ENCODE results near the gene ARHGEF19.
"Not testable (repeated sequence)": the region's sequence is repeated elsewhere in the genome, so short reads cannot be mapped to it uniquely, and the experiment has no call there.

The ARHGEF19 gene

DNA sequence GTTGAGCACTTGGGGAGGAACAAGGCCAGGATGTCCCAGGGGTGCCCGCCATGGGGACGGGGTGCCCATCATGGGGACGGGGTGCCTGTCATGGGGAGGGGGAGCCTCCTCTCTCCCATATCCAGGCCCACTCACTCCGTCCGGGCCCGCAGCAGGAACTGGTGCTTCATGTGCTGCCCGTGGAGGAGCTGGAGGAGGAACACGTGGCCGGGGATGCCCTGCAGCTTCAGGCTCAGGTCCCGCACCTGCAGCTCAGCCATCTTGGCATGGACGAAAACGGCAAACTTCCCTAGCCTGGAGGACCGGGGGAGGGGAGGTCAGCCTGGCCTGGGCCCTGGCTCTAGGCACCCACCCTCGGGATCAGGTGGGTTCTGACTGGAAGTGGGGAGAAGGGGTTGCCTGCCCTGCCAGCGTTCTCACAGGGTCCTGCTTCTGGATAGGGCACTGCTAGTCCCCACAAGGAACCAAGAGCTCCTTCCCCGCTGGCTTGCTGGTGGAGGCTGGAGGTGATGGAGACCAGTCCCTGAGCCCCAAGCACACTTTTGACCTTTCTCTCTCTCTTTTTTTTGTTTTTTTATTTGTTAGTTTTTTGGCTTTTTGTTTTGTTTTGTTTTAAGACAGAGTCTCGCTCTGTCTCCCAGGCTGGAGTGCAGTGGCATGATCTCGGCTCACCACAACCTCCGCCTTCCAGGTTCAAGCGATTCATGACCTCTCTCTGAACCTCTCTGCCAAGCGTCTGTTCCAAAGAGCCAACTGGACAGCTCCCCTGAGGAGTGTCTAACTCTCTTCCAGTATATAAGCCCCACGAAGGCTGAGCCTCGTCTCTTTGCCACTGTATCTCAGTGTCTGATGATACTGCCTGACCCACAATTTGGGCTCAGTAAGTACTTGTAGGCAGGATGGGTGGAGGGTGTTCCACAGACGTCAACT is 9.9 kb downstream of the ARHGEF19 start:
- DNase-seq: no peak

DNA sequence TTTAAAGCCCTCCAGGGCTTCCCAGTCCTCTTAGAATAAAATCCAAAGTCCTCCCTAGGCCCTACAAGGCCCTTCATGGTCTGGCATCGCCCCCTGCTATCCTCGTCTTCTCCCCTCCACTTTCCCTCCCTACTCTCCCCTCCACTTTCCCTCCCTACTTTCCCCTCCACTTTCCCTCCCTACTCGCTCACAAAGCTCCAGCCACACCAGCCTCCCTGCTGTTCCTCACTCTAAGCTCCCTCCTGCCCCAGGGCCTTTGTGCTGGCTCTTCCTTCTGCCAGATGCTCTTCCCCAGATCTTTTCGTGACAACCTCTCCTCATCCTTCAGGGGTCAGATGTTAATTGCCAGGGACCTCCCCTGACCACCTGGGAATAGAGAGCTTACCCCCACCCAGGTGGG is 12.8 kb downstream of the ARHGEF19 start:
- DNase-seq: no peak

DNA sequence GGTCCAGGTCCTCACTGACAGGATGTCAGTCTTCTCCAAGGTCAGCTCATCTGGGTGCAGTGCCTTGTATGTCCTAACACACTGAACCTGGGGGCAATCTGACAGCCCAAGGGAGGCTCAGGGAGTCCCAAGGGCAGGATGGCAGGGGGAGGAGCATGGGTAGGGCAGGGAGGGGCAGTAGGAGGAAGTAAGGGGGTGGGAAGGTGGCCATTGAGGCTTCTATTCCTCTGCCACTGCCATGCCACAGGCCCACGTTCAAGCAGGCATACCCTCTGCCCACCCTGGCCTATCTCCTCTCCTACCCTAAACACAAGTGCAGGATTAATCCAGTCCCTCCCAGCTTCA is 13.3 kb downstream of the ARHGEF19 start:
- no peak for DNase-seq

DNA sequence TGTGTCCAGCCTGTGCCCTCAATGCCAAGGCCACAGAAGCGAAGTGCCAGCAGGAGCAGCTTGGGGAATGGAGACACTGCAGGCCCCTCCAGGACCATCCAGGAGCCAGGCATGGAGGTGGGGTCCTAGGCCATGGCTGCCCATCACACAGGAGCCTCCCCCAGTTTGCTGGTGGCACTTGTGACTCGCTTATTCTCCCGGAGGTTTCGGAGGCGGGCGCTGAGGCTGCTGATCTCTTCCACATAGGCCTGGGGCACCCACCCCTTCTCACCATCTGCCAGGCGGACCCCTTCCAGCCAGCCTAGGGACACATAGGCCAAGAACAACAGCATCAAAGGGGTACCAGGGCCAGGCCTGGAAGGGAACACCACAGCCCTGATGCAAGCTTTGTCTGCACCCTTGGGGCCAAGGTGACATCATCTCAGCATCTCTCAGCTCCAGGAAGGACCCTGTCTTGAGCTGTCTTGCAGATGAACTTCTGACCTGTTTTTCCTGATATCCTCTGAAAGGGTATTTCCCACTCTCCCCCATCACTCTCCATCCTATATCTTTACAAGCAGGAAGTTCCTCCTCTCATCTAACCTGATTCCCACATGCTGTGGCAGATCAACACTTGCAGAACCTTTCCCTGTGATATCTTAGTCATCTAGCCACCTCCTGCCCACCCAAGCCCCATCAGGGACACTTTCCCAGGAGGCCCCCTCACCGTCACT is 13.9 kb downstream of the ARHGEF19 start:
- DNase-seq: no peak

DNA sequence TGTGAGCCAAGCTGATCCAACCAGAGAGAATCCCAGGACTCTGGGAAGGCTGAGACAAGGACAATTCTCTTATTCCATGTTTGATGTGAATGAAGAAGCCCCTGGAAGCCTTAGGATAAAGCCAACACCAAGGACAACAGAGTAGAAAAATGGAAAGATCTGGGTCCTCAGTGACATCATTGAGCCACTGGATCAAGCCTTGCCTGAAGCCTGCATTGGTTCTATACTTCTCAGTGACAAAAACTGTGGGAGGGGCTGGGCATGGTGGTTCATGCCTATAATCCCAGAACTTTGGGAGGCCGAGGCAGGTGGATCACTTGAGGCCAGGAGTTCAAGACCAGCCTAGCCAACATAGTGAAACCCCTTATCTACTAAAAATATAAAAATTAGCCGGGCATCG is 15.6 kb downstream of the ARHGEF19 start:
- DNase-seq: no peak

DNA sequence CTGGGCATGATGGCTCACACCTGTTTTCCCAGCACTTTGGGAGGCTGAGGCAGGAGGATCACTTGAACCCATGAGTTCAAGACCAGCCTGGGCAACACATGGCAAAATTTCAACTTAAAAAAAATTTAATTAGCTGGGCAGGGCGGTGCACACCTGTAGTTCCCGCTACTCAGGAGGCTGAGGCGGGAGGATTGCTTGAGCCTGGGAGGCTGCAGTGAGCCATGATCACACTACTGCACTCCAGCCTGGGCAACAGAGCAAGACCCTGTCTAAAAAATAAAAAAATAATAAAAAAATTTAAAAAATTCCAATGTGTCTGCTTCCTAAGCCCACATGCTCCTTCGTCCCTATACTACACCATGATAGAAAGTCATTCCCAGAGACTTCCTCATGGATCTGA is 16.3 kb downstream of the ARHGEF19 start:
- not testable (repeated sequence) for DNase-seq

DNA sequence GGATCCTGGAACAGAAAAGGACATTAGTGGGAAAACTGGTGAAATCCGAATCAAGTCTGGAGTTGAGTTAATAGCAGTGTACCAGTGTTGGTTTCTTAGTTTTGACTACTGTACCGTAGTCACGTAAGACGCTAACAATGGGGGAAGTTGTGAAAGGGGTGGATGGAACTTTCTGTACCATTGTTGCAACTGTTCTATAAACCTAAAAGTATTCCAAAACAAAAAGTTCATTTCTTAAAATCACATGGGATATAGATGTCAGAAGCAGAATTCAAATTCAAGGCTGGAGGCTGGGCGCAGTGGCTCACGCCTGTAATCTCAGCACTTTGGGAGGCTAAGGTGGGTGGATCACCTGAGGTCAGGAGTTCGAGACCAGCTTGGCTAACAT is 16.9 kb downstream of the ARHGEF19 start:
- no peak for DNase-seq

DNA sequence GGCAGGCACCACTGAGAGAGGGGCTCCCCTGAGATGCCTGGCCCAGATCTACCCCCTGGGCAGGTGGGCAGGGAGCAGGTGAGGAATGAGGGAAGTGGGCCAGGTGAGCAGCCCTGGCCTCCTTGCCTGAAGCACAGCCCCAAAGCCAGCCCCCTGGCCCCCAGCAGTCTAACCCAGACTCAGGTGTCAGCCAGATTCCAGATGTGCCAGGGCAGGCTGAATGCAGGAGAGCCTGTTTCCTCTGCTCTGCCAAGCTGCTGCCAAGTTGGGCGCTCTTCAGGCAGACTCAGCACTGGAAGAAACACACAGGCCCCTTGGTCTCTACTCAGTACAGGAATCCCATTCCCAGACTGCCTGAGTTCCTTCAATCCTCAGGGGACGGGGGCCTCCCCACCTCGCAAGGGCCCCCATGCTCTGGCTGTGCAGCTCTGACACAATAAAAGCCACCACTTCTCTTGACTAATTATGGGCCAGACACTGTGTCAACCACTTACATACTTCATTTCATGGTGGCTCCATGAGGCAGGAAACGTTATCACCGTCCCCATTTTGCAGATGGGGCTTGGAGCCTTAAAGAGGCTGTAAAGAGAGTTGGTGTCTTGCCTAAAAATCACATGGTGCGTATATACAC is 20.4 kb downstream of the ARHGEF19 start:
- DNase-seq: no peak

DNA sequence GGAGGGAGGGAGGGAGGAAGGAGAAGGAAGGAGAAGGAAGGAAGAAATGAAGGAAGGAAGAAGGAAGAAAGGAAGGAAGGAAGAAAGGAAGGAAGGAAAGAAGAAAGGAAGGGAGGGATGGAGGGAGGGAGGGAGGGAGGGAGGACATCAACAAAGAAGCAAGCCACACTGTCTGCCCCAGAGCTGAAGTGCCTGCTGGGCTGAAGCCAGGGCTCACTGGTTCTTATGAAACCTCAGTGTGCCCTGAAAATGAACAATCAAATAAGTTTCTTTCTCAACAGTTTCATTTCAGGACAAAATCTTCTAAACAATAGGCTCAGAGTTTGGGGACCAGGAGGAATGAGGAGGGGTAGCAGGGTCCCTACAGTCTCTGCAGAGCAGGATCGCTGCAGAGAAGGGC is 21.1 kb downstream of the ARHGEF19 start:
- DNase-seq: no peak

DNA sequence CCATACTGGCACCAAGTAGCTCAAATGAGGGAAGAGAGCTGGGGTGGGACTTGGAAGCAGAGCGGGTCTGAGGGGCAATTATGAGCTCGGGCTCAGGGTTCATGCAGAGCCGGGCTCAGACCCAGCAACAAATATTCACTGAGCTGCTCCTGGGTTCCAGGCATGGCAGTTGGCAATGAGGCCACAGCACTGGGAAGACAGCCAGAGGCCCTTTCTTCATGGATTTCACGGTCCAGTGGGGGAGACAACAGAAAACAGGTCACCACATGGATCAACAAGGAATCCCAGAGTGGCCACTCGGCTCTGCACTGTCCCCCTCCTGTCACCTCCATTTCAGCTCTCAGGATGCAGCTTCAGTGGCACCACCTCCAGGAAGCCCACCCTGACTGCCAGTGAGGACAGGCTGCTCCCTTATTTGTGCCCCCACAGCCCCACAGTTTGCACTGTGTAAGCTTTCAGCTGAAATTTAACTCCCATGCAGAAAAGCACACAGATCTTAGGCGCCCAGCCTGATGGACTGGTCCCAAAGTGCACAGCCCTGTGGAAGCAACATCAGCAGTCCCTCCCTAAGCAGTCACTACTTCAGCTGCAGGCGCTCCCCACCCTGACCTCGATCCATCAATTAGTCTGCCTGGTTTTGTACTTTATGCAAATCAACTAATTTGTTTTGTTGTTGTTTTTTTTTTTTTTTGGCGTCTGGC is 22.4 kb downstream of the ARHGEF19 start:
- no peak for DNase-seq

DNA sequence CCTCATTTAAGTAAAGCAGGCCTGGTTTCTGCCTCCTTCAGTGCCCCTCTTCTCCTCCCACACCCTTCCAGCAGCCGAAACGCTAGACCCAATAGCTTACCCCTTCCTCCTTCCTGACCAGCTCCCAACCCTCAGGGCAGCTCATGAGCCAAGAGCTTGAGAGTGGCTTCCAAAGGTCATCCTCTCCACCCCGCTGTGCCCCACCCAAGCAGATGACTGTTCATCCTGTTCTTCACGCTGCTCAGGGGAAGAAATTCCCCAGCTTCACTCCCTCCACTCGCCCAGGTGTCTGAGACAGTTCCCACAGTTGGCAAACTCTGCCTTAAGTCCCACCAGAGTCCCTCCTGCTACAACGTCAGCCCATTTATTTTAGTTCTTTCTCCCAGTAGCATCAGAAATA is 23.4 kb downstream of the ARHGEF19 start:
- no peak for DNase-seq

DNA sequence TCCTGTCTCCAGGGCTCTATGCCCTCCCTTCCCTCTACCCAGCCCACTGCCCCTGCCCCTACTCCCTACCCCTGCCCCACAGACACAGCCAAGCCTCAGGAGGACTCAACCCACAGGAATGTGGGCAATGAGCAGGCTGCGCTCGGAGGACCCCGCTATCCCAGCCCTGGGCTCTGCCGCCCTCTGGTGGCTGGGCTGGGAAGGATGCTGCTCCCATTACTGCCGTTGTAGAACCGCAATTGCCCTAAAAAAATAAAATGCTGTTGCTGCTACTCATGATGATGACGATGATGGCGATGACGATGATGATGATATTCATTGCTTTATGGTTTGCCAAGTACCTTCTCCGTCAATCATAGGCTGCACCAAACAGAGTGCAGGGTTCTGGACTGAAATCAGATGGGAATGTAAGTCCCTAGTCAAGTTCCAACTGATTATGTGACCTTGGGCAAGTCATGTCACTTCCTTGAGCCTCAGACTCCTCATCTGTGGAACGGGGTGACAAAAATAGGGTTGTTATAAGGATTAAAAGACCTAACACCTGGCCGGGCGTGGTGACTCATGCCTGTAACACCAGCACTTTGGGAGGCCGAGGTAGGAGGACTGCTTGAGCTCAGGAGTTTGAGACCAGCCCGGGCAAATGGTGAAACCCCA is 24.6 kb downstream of the ARHGEF19 start:
- DNase-seq: no peak

DNA sequence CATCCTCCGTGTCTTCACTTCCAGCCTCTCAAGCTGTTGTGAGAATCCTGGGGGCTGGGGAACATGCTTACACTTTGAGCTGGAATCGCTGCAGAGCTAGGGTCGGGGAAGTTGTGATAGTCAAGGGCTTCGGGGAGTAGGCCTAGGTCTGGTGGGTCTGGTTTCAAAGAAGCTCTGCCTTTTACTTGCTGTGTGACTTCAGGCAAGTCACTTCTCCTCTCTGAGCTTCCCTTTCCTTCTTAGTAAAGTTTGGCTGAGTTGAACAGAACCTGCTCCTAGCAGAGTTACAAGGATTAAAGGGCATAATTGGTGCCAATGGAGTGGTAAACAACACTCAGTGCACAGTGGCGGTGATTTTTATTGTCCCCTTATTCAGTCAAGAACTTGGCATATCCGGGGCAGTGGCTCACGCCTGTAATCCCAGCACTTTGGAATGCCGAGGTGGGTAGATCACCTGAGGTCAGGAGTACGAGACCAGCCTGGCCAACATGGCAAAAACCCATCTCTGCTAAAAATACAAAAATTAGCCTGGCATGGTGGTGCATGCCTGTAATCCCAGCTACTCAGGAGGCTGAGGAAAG is 25.7 kb downstream of the ARHGEF19 start:
- no peak for DNase-seq

DNA sequence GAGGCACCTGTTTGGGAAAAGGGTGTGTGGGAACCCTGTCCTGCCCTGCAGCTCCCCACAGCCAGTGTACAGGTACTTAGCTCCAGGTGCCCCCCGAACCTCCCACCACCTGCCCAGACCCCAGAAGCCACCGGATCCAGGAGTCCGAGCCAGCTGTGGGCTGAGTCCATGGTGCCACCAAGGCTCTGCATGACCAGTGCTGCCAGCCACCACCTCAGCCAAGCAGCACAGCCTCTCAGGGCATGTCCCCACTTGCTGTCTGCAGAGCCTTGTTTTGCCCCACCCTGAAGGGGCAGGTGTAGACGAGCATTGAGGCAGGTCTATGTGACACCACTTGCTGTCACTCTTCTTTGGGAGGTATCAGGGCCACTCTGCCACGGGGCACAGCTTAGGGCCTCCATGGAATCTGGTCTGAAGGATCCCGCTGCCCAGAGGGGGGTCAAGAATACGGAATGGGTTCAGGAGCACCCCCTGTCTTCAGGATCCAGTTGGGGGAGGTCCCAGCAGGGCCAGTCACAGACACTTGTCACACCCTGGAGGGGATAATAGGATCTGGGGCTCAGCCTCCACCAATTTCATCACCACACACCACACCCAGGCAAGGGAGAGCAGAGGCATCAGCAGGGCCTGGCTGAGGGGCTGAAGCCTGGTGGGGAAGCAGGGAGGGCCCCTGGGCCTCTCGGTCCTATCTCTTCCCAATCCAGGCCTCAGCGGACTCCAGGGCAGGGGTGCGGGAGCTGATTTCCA is 27.7 kb downstream of the ARHGEF19 start:
- DNase-seq: no peak

DNA sequence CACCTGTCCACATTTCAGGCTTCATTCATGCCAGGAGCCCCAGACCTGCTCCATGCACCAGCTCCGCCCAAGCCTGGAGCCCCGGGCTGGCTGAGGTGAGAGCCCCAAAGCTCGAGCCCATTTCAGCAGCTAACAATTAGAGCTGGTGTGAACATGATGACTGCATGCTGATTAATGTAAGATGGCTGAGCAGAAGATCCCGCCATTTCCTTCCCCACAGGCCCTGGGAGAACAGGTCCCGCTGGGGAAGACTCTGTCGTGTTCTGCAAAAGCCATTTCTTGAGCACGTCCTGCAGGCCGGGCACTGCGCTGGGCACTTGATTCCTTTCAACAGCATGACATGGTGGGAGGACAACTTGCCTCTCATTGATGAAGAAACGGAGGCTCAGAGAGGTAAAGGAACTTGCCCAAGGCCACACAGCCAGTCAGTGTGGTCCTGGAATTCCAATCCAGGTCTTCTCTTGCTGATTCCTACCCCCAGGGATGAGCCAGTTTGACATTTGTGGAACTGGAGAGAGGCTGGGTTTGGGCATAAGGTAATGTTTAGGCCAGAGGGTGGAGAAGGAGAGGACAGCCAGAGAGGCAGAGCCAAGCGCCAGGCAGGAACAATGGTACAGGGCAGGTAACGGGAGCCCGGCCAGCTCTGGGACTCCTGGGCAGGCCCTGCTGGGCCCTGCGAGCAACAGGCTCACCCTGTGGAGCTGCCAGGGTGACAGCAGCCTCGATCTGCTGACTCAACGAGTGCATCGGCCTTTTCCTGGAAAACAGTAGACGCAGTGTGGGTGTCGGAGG is 28.5 kb downstream of the ARHGEF19 start:
- no peak for DNase-seq

DNA sequence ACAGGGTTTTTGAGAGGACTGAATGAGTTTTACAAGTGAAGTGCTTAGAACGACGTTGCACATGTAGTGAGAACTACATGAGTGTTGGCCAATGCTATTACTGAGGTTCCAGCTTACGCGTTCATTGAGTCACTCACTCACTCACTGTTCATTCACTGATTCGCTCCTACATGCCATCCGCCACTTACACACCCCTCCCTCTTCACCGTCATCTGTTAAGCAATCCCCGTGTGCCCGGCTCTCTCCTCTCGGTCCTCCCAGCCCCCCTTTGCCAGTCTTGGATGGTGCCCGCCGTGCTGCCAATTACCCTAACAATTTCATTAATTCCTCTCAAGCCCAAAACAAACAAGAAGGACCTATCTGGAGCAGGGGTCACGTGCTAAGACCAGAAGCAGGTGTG is 29.3 kb downstream of the ARHGEF19 start:
- no peak for DNase-seq

DNA sequence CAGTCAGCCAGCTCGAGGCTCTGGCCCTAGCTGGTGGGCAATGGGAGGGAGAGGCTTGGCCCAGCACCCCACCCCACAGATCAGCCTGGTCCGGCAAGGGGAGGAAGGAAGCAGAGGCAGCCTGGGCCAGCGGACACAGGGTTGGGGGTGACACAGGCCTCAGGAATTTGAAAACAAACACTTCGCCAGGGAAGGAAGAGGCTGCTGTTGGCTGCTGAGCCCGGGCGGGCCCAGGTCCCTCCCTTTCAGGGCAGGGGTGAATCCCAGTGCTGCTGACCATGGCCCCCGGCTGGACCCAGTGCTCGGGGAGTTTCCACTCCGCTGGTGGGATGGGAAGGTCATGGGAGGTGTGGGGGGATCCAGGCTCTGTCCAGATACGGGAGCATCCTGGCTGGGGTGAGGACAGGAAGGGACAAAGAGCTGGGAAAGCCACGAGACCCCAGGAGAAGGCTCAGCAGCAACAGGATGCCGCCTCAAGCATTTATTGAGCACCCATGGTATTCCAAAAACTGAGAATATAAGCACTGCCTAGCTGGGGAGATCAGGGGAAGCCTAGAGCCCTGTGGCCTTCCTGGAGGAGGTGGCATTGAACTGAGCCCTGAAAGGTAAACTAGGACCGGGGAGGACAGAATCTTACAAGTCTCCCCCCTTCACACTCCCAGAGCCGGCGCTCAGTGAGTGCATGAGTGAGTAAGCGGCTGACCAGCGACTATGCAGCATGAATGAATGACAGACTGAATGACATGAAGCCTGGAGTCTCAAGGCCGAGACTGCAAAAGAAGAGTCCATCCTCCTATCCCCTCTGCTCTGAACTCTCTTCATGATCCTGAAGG is 30.3 kb downstream of the ARHGEF19 start:
- DNase-seq: no peak

DNA sequence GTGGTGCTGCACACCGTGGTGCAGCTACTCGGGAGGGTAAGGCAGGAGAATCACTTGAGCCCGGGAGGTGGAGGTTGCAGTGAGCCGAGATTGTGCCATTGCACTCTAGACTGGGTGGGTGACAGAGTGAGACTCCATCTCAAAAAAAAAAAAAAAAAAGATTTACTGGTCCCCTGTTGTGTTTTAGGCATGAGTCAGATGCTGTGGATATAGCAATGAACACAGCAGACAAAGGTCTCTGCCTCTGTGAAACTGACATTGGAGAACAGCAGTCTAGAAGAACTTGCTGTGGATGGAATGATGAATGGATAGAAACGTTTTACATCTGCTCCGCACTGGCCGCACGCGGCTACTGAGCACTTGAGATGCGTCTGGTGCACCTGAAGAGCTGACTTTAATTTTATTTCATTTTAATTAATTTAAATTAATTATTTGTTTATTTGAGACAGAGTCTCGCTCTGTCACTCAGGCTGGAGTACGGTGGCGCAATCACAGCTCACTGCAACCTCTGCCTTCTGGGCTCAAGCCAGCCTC is 32.1 kb downstream of the ARHGEF19 start:
- DNase-seq: no peak

All from NCI-H2081 treated with DMSO at 0.1 percent for 48 hours (cell line).